Placental epithelial cell (primary cell): ENCODE results near the gene PEX11B. TPM values are rescaled to one million over a fixed set of nuclear protein-coding genes. Genes with fewer than 3 reads are reported as not detected.

Experiments
- total RNA-seq: library from RNA; depleted of rRNA; stranded (reverse); fragments of >200 nt; gene quantifications from 2 replicates; pipeline ENCODE4 v1.2.3, GENCODE V29; 2012

PEX11B gene, protein sequence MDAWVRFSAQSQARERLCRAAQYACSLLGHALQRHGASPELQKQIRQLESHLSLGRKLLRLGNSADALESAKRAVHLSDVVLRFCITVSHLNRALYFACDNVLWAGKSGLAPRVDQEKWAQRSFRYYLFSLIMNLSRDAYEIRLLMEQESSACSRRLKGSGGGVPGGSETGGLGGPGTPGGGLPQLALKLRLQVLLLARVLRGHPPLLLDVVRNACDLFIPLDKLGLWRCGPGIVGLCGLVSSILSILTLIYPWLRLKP
- total RNA-seq = 29.1 and 30.7 TPM in 2 replicates

DNA sequence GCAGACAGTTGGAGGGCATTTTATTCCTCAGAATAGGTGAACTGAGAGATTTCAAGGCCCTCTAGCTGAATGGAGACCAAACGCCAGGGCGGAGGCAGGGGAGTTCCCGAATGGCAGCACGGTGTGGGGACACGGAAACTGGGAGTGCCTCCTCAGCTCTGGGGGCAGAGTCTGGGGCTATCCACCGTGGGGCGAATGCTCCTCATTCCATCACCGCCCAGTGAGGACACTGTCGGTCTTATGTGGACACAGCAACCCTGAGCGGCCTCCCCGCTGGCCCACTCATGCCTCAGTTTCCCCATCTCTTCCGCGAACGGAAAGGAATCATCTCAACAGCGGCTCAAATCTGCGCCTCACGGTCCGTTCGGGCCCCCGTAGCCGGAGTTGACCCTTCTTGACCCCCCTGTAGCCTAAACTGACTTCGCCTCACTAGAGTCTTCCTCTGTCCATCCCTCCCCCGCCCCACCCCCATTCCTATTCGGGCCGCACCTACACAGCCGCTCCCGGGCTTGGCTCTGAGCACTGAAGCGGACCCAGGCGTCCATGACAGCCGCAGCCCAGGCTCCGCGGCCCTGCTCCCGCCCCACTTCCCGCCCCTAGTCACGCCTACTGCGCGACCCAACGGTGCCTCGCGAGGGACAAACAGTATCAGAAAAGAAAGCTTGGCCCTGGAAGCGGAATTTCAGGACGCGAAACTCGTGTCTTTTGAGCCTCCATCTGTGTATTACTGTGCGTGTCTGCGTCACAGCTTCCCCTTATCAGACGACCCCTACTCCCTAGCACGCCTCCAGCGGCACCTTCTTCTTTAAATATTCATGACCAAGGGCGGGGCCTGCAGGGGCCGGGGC lies at the start of gene PEX11B:
PEX11B (minus strand) TSS at position 574 of the 848 bp plus-strand sequence; CDS start at position 545, 29 bp downstream.

GRCh38 chr1:145964328-145965118 lies 46.0 kb upstream of the PEX11B start, which contains the start of the genes ANKRD34A and POLR3GL:
ANKRD34A (minus strand) TSS chr1:145964575; CDS start chr1:145961759, 2,816 bp downstream.
POLR3GL (plus strand) TSS chr1:145964690; CDS start chr1:145974866, 10,176 bp downstream.

DNA sequence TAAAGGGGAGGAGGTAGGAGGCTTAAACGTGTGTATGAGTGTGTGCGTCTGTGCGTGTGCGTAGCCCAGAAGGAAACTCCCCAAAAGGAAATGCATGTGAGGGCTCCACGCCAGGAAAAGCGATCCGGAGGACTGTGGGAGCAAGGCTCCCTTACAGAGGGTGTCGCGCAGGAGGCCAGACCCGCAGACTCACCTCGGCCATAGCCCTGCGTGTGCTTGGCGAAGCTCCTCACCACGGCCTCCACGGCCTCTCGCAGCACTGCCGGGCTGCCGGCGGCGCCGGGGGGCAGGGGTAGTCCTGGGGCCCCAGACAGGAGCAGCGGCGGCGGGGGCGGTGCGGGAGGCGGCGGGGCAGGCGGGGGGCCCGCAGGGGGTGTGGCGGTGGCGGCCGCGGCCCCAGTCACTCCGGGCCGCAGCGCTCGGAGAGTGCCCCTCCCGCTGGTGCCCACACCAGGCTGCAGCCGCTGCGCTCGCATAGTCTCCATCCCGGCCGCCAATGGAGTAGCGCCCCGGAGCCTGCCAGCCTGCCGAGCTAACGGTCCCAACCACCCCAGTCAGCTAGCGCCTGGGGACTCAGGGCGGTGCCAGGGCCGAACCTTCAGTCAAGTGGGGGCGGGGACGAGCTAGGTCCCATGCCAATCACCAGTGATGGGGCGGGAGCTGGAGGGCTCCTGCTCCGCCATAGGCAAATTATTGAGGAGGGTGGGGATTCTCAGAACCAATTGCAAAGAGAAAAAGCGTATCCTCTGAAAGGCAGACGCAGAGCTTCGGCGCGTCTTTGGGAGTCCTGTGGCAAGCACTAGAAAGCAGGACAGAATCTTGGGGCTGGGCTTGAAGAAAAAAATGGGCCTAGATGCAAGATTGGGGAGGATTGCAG lies 39.2 kb upstream of the PEX11B start, which contains the start of gene LIX1L:
LIX1L (minus strand) TSS at position 575 of the 877 bp plus-strand sequence; CDS start at position 485, 90 bp downstream.

DNA sequence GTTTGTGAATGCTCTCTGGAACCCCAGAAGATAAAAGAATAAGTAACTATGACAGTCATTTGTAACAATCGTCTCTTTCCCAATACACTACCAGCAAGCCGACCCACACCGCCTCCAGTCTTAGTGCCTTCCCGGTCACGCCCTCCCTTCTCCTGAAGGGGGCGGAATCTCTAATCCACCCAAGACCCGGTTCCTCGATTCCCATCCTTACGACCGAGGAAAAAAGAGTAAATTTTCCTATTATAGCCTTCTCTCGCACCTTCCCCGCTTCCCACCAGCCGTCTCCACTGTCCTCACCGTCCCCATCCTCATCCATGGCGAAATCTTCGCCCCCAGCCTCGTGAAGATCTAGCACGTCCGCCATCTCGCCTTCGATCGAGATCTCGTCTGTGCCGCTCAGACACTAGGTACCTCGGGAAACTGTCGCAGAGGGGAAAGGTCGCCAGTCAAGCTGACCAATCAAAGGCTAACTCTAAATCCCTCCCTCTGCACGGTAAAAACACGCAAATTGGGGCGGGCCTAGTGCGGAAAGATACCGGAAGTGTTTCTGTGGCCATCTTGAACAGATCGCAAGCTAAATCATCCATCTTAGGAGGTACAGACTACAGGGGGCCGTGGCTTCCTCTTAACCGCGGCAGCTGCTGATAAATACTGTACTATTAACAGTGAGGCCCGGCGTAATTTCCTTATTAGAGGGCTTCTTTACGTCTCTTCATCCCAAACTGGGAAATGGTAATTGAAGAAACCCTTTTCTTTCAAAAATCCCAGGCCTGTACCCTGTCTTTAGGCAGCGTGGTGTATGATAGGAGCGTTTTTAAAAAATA lies 8.8 kb upstream of the PEX11B start, which contains the start of gene RBM8A:
RBM8A (minus strand) TSS at position 422 of the 824 bp plus-strand sequence; CDS start at position 364, 58 bp downstream.

DNA sequence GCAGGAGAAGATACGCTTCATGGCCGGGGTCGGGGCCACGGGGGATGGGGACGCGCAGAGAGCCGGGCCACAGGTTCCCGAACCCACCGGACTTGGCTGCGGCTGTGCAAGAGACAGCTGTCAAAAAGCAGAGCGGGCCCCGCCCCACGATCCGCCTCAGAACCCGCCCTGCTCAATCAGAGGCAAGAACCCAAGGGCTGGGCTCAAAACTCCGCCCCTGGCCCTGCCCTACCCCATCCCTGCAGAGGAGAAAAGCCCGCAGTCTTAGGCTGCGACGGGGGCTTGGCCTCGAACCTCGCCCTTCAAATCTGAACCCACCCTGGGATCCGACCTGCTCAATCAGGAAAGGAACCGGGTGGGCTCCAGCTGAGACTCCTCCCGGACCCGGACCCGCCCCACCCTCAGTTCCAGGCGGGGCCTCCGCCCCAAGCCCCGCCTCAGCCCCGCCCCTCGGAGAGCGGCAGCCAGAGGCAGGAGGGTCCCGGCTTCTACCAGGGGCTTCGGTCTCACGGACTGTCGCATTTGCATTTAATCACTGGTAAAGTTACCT lies 32.7 kb downstream of the PEX11B start, which contains the start of gene ANKRD35:
ANKRD35 (minus strand) TSS at position 129 of the 550 bp plus-strand sequence; CDS start at position 21, 108 bp downstream.

Other genes with a start within 250 kb of the PEX11B start
- 190 and 204 TPM in 2 replicates for gene PDZK1, start 211.3 kb downstream of the PEX11B start, total RNA-seq
- under 0.01 TPM in 1 of 2 replicates, not detected in the other for gene CD160, start 199.2 kb downstream of the PEX11B start, total RNA-seq
- 10.5 and 11.8 TPM in 2 replicates for gene RNF115, start 94.6 kb downstream of the PEX11B start, total RNA-seq
- gene POLR3C, start 94.5 kb downstream of the PEX11B start, total RNA-seq = 36.2 and 41.6 TPM in 2 replicates
- gene NUDT17, start 73.1 kb downstream of the PEX11B start, total RNA-seq = 2.7 and 3.0 TPM in 2 replicates
- 35.4 and 41.2 TPM in 2 replicates for gene PIAS3, start 59.6 kb downstream of the PEX11B start, total RNA-seq
- gene ANKRD35, start 32.9 kb downstream of the PEX11B start, total RNA-seq = 2.0 and 7.9 TPM in 2 replicates
- 0.33 and 0.79 TPM in 2 replicates for gene ITGA10, start 8.7 kb downstream of the PEX11B start, total RNA-seq
- gene RBM8A, start 8.8 kb upstream of the PEX11B start, total RNA-seq = 46.7 and 84.0 TPM in 2 replicates
- 7.9 and 12.5 TPM in 2 replicates for gene LIX1L, start 39.3 kb upstream of the PEX11B start, total RNA-seq
- 0.22 and 0.39 TPM in 2 replicates for gene ANKRD34A, start 45.9 kb upstream of the PEX11B start, total RNA-seq
- gene POLR3GL, start 46.0 kb upstream of the PEX11B start, total RNA-seq = 5.5 and 6.8 TPM in 2 replicates
- 161 and 941 TPM in 2 replicates for gene TXNIP, start 77.9 kb upstream of the PEX11B start, total RNA-seq
- gene HJV, start 103.0 kb upstream of the PEX11B start, total RNA-seq = not detected in 2 replicates
- gene NBPF10, start 226.1 kb upstream of the PEX11B start, total RNA-seq = 0.65 and 1.6 TPM in 2 replicates